HUES64 (cell line): Measurements from ENCODE around the gene FER1L5. TPM values are rescaled to one million over a fixed set of nuclear protein-coding genes. Genes with fewer than 3 reads are reported as not detected.

Experiments
- H3K27ac ChIP-seq: 2 replicates; pipeline ENCODE4 v1.7.0; 2013; ENCODE audit warnings: low read depth, low read length, inconsistent platforms
- H3K27me3 ChIP-seq: 2 replicates; pipeline ENCODE4 v1.6.1; 2013; ENCODE audit warnings: mild to moderate bottlenecking, low read length; ENCODE audit not compliant: insufficient read depth
- H3K36me3 ChIP-seq: 2 replicates; pipeline ENCODE4 v1.6.1; 2013; ENCODE audit warnings: mild to moderate bottlenecking, low read length; ENCODE audit not compliant: insufficient read depth
- H3K4me1 ChIP-seq: 2 replicates; pipeline ENCODE4 v1.6.1; 2013; ENCODE audit warnings: mild to moderate bottlenecking, low read length, moderate library complexity; ENCODE audit not compliant: insufficient read depth
- H3K4me3 ChIP-seq: 2 replicates; pipeline ENCODE4 v1.5.1; 2013; ENCODE audit warnings: mild to moderate bottlenecking, low read length, moderate library complexity
- H3K9ac ChIP-seq: 2 replicates; pipeline ENCODE4 v1.6.1; 2013; ENCODE audit warnings: mild to moderate bottlenecking, low read depth, low read length
- H3K9me3 ChIP-seq: 2 replicates; pipeline ENCODE4 v1.6.1; 2013; ENCODE audit warnings: low read depth, low read length; ENCODE audit not compliant: insufficient read depth
- WGBS: fragments of 150-250, 120-280 bp; methylation state at CpG from one replicate; pipeline ENCODE4 v1.1.7; 2013; ENCODE audit warnings: missing lambda C conversion rate; 5-methylcytosine and 5-hydroxymethylcytosine counted together
- polyA plus RNA-seq, 2 experiments: library from polyadenylated mRNA; stranded (reverse); fragments of 50-300 nt; gene quantifications; one replicate each; pipeline ENCODE4 v1.2.3, GENCODE V29; 2013

FER1L5 gene
- 0.10 TPM for polyA plus RNA-seq (2013, experiment 1 of 2)
- 0.13 TPM for polyA plus RNA-seq (2013, experiment 2 of 2)

DNA sequence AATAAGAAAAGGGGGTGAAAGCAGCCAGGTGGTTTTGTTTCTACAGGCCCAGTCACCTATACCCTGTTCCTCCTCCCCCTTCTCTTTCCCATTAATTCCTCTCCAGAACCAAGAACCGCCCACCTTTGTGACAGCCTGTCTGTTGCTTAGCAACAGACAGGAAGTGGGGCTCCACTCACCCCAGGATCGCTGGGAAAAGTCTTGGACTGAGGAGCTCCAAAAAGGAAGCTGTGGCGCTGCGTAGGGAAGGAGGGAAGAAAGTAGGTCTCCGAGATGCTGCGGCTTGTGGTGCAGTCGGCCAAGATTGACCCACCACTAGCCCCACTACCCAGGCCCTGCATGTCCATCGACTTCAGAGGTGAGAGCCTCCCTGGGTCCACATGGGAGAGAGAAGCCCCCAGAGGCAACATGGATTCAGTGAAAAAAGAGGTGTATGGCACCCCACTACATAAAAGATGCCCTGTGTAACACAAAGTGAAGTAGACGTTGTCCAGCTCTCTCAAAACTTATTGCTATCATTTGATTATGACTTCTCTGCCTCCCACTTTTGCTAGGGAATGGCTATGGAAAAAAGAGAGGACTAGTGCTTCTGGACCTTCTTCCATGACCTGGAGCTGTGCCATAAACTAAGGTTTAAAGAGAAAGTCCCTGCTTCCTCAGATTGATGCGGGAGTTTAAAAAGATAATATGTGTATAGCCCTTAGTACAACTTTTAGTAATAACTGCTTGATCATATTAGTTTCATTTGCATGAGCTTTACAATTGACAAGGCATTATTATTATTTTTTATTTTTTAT is at the start of gene FER1L5:
TSS of gene FER1L5 (plus strand) at position 201 of the 797 bp plus-strand sequence. CDS start at position 274, 73 bp downstream.
- peak within 1 kb of the TSS; percentile 21; the same call in 1 of the 2 replicates for H3K9ac ChIP-seq
- H3K4me1 ChIP-seq, result no peaks in the 10 kb centered on the region
- H3K4me3 ChIP-seq, result peak within 1 kb of the TSS; percentile 48
- 64% methylated on average over 9 of the region's 10 CpGs for WGBS
- no peaks in the 10 kb centered on the region for H3K9me3 ChIP-seq
- H3K27me3 ChIP-seq, result no peaks in the 10 kb centered on the region
- no peak within 1 kb of the TSS for H3K27ac ChIP-seq
- no peaks in the 10 kb centered on the region for H3K36me3 ChIP-seq

GRCh38 chr2:96594282-96594681 is 48.3 kb upstream of the FER1L5 start:
- Histone ChIP-seq H3K27me3 (no peaks in the 10 kb centered on the region), H3K36me3 (peaks cover 64% of the 10 kb centered on the region), H3K9me3 (no peaks in the 10 kb centered on the region), H3K9ac (no peak overlapping the region), H3K4me3 (no peak overlapping the region), H3K4me1 (no peaks in the 10 kb centered on the region), H3K27ac (no peak overlapping the region)
- 94% methylated on average over 3 of the region's 3 CpGs for WGBS

- Histone ChIP-seq H3K27me3 (no peaks in the 10 kb centered on the region), H3K4me1 (no peaks in the 10 kb centered on the region), H3K9ac (no peak overlapping the region), H3K9me3 (no peaks in the 10 kb centered on the region), H3K4me3 (no peak overlapping the region), H3K27ac (no peak overlapping the region), H3K36me3 (peaks cover 69% of the 10 kb centered on the region)
- 94% methylated on average over 5 of the region's 5 CpGs for WGBS
Measured at GRCh38 chr2:96594691-96595152, 47.8 kb upstream of the FER1L5 start.

DNA sequence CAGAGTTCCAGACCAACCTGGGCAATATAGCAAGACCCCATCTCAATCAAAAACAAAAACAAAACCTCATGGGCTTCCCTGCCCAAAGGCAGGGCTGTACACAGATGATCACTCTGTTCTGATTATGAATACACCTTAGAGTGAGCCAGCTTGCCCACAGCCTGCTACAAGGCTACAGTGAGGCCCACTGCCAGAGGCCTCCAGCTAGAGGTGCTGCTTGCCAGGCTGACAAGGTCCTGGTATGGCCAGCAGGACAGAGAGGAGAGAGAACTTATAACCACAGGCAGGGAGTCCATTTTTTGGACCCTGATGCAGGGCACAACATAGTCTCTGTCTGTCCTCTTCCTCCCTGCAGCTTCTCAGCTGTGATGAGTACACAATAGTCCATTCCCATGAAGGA is 46.0 kb upstream of the FER1L5 start:
- peaks cover 87% of the 10 kb centered on the region for H3K36me3 ChIP-seq
- H3K4me3 ChIP-seq, result no peak overlapping the region
- no peaks in the 10 kb centered on the region for H3K4me1 ChIP-seq
- no peaks in the 10 kb centered on the region for H3K9me3 ChIP-seq
- no peak overlapping the region for H3K9ac ChIP-seq
- no peaks in the 10 kb centered on the region for H3K27me3 ChIP-seq
- no peak overlapping the region for H3K27ac ChIP-seq

GRCh38 chr2:96599941-96600340 is 42.6 kb upstream of the FER1L5 start:
- Histone ChIP-seq H3K27ac (no peak overlapping the region), H3K36me3 (peaks cover 93% of the 10 kb centered on the region), H3K27me3 (no peaks in the 10 kb centered on the region), H3K4me1 (no peaks in the 10 kb centered on the region), H3K9me3 (no peaks in the 10 kb centered on the region), H3K4me3 (no peak overlapping the region), H3K9ac (no peak overlapping the region)
- WGBS, result 100% methylated on average over 2 of the region's 2 CpGs

GRCh38 chr2:96601382-96602292 is 40.9 kb upstream of the FER1L5 start:
- Histone ChIP-seq H3K36me3 (peaks cover 94% of the 10 kb centered on the region), H3K9ac (no peak overlapping the region), H3K9me3 (no peaks in the 10 kb centered on the region), H3K27me3 (no peaks in the 10 kb centered on the region), H3K4me1 (no peaks in the 10 kb centered on the region), H3K4me3 (no peak overlapping the region), H3K27ac (no peak overlapping the region)
- 96% methylated on average over 8 of the region's 8 CpGs for WGBS

DNA sequence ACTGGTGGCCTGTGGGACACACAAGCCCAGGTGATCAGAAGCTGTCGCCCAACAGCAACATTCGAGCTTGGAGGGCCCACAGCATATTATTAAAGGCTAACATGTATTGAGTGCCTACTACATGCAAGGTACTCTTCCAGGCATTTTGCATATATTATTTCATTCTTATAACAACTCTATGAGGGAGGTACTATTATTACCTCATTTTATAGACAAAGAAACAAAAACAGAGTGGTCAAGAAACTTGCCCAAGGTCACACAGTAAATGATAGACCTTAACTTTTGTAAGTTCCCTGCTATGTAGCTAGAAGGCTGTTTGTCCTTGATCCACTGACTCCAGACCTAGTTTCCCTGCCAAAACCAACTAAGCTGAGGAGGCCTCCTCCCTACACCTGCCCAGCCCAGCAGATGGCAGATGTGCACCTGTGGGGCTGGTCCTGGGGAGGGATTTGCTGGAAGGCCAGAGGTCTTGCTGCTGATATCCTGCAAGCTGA is 40.2 kb upstream of the FER1L5 start:
- H3K4me3 ChIP-seq, result no peak overlapping the region
- no peaks in the 10 kb centered on the region for H3K9me3 ChIP-seq
- H3K36me3 ChIP-seq, result peaks cover 94% of the 10 kb centered on the region
- no peaks in the 10 kb centered on the region for H3K4me1 ChIP-seq
- no peak overlapping the region for H3K9ac ChIP-seq
- 95% methylated on average over 2 of the region's 2 CpGs for WGBS
- no peaks in the 10 kb centered on the region for H3K27me3 ChIP-seq
- H3K27ac ChIP-seq, result no peak overlapping the region

DNA sequence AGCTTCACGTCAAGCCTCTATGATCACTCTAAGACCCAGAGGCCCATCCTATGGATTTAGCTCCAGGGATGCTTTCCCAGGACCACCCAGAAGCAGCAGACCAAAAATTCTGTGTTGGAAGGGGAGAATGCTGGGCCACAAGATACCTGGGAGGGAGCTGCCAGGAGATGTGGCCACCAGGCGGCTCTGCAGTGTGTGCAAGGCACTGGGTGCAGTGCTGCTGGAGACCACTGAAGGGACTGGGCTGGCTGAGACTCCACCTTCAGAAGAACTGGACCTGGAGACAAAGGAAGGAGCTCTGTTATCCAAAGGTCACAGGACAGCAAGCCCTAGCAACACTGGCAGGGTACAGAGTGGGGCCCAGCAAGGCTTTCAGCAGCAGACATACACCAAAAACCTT is 38.5 kb upstream of the FER1L5 start:
- WGBS, result 88% methylated on average over 2 of the region's 2 CpGs
- Histone ChIP-seq H3K36me3 (peaks cover 98% of the 10 kb centered on the region), H3K9me3 (no peaks in the 10 kb centered on the region), H3K9ac (no peak overlapping the region), H3K4me1 (no peaks in the 10 kb centered on the region), H3K27ac (no peak overlapping the region), H3K27me3 (no peaks in the 10 kb centered on the region), H3K4me3 (no peak overlapping the region)

- Histone ChIP-seq H3K27me3 (no peaks in the 10 kb centered on the region), H3K27ac (no peak overlapping the region), H3K9ac (no peak overlapping the region), H3K36me3 (peaks cover 98% of the 10 kb centered on the region), H3K4me3 (no peak overlapping the region), H3K9me3 (no peaks in the 10 kb centered on the region), H3K4me1 (no peaks in the 10 kb centered on the region)
- 93% methylated on average over 13 of the region's 13 CpGs for WGBS
Measured at GRCh38 chr2:96608469-96609455, 33.8 kb upstream of the FER1L5 start.

GRCh38 chr2:96616128-96616527 is 26.4 kb upstream of the FER1L5 start:
- Histone ChIP-seq H3K4me3 (no peak overlapping the region), H3K9me3 (no peaks in the 10 kb centered on the region), H3K4me1 (no peaks in the 10 kb centered on the region), H3K36me3 (peaks cover 84% of the 10 kb centered on the region), H3K27ac (no peak overlapping the region), H3K27me3 (no peaks in the 10 kb centered on the region), H3K9ac (no peak overlapping the region)
- 95% methylated on average over 1 of the region's 1 CpG for WGBS
